GM12891 (cell line): ENCODE data around the gene SESTD1.
"Not testable (repeated sequence)": the region's sequence is repeated elsewhere in the genome, so short reads cannot be mapped to it uniquely, and the experiment has no call there.

Experiments used
- PAX5 ChIP-seq: IDR thresholded peaks from 2 replicates; pipeline ENCODE4 v1.6.1; 2011; ENCODE audit warnings: low read length, moderate library complexity, mild to moderate bottlenecking; ENCODE audit not compliant: insufficient read depth, severe bottlenecking
- POLR2A ChIP-seq: IDR thresholded peaks from 2 replicates; pipeline ENCODE4 v1.6.1; 2011; ENCODE audit warnings: low read depth, low read length, control low read depth
- POLR2AphosphoS5 ChIP-seq: IDR thresholded peaks from 2 replicates; pipeline ENCODE4 v1.6.1; 2011; ENCODE audit warnings: low read depth, low read length, control low read depth
- TAF1 ChIP-seq: IDR thresholded peaks from 2 replicates; pipeline ENCODE4 v1.6.1; 2011; ENCODE audit warnings: low read depth, low read length, control low read depth

DNA sequence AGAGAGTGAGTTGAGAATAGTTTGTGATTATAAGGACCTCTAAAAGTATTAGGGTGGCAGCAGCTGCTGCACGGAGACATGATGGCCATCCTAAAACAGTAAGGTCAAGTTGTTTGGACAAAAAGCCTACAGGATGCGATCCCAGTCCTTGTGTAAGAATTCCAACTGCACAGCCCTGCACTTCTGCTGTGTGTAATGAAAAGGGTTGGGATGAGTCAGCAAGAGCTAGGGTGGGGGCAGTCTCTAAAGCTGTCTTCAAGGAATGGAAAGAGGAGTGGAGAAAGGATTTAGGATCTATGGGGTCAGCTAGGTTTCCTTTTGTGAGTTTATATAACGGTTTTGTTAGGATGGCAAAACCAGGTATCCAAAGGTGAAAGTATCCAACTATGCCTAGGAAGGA is 211.1 kb downstream of the SESTD1 start:
- not testable (repeated sequence) for TF ChIP-seq PAX5, POLR2A, POLR2AphosphoS5, TAF1
